Body of pancreas (tissue), 4 donors: Measurements from ENCODE around the gene KNDC1. TPM values are rescaled to one million over a fixed set of nuclear protein-coding genes. Genes with fewer than 3 reads are reported as not detected.

Experiments used
- ATAC-seq: fragments of 150-250 bp; one replicate; pipeline ENCODE4 v1.9.1; 2016
- DNase-seq, 4 donors: peaks; one replicate each; pipeline ENCODE4 v3.0.0-alpha.2; 2019
- H3K27ac ChIP-seq, 4 donors: fragments of 200-600 bp; sonication (generic); 1 replicate in 3 of 4; 2 replicates in 1 of 4; pipeline versions ENCODE4 v1.5.1 to v1.6.1; 2016 to 2019; ENCODE audit warnings: mild to moderate bottlenecking in 1 of 4, mixed read lengths in 1 of 4, moderate library complexity in 1 of 4
- H3K27me3 ChIP-seq, 2 donors: fragments of 200-600 bp; sonication (generic); one replicate each; pipeline ENCODE4 v1.6.0; 2016; ENCODE audit warnings: mild to moderate bottlenecking in 1 of 2
- H3K36me3 ChIP-seq, 2 donors: fragments of 200-600 bp; sonication (generic); replicated peaks in 1 of 2; 2 replicates each; pipeline ENCODE4 v1.5.1; 2016; ENCODE audit warnings: low read depth in 2 of 2; ENCODE audit not compliant: insufficient read depth in 1 of 2
- H3K4me1 ChIP-seq: fragments of 200-600 bp; sonication (generic); one replicate; pipeline ENCODE4 v1.6.0; 2016
- H3K4me3 ChIP-seq, 2 donors: fragments of 200-600 bp; sonication (generic); 1 replicate in 1 of 2; 2 replicates in 1 of 2; pipeline ENCODE4 v1.5.1; 2016 to 2019
- H3K9me3 ChIP-seq, 3 donors: fragments of 200-600 bp; sonication (generic); 1 replicate in 2 of 3; 2 replicates in 1 of 3; pipeline ENCODE4 v1.5.1; 2016
- POLR2A ChIP-seq, 3 donors: fragments of 450-650 bp; IDR thresholded peaks; one replicate each; pipeline ENCODE4 v1.6.1; 2016; ENCODE audit warnings: antibody characterized with exemption in 3 of 3, mild to moderate bottlenecking in 2 of 3
- WGBS, 2 donors: methylation state at CpG; one replicate each; pipeline ENCODE4 v1.1.5; 2017; 5-methylcytosine and 5-hydroxymethylcytosine counted together
- intact Hi-C: fragments of 100-400 bp; cut with DNase I; formaldehyde crosslinking; loops from one replicate; pipeline ENCODE4 v1.15.1; 2023
- total RNA-seq, 2 donors: library from RNA; depleted of rRNA; stranded (reverse); fragments of >200 nt; gene quantifications; one replicate each; pipeline ENCODE4 v1.1.0, GENCODE V29; 2016
- TF ChIP-seq, protein P1 (sequence below), 7 experiments: fragments of 450-650 bp in 4 of 7; fragments of 200-600 bp in 3 of 7; sonication (generic) in 3 of 7; IDR thresholded peaks; one replicate each; pipeline ENCODE4 v1.5.1; 2016 to 2019; ENCODE audit warnings: antibody characterized with exemption in 7 of 7

KNDC1 gene
- total RNA-seq, 2 donors from 2014 or later = 0.52 to 3.3 TPM

DNA sequence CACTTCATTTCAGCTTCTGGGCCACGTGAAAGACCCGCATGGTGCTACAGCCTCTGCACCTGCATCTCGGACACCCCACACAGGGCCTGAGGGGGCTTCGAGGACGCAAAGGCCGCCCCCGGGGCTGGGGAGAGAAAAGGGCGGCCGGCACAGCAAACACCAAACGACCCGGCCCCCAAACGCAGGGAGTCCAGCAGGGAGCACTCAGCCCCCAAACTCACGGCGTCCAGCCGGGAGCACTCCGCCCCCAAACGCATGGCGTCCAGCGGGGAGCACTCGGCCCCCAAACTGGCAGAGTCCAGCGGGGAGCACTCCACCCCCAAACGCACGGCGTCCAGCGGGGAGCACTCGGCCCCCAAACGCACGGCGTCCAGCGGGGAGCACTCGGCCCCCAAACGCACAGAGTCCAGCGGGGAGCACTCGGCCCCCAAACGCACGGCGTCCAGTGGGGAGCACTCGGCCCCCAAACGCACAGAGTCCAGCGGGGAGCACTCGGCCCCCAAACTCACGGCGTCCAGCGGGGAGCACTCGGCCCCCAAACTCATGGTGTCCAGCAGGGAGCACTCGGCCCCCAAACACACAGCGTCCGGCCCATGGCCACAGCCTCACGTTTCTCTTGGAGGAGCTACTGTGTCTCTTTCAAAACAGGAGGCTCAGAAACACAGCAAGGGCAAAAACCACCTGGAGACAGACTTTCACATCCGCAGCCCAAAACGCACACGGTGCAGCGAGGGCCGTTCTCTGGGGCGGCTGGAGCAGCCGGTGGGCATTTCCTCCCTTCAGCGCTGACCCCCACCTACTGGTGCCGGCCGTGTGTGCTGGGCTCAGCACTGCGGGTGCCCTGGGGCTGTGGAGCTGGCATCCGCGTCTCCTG is 43.0 kb downstream of the KNDC1 start:
- Histone ChIP-seq H3K4me1 (no peaks in the 10 kb centered on the region), H3K9me3 (no peaks in the 10 kb centered on the region), H3K4me3 (no peak overlapping the region), H3K27ac (no peak overlapping the region), H3K27me3 (no peaks in the 10 kb centered on the region), H3K36me3 (no peaks in the 10 kb centered on the region)
- 65% methylated on average over 62 of the region's 62 CpGs; no CpG with 5 or more reads in 1 of the 2 donors for WGBS, 2 donors
- DNase-seq = no peak
- intact Hi-C loops = no loop called here
- TF ChIP-seq POLR2A (IDR thresholded peaks at IDR 0.05) = no peak
- TF ChIP-seq, protein P1, sequence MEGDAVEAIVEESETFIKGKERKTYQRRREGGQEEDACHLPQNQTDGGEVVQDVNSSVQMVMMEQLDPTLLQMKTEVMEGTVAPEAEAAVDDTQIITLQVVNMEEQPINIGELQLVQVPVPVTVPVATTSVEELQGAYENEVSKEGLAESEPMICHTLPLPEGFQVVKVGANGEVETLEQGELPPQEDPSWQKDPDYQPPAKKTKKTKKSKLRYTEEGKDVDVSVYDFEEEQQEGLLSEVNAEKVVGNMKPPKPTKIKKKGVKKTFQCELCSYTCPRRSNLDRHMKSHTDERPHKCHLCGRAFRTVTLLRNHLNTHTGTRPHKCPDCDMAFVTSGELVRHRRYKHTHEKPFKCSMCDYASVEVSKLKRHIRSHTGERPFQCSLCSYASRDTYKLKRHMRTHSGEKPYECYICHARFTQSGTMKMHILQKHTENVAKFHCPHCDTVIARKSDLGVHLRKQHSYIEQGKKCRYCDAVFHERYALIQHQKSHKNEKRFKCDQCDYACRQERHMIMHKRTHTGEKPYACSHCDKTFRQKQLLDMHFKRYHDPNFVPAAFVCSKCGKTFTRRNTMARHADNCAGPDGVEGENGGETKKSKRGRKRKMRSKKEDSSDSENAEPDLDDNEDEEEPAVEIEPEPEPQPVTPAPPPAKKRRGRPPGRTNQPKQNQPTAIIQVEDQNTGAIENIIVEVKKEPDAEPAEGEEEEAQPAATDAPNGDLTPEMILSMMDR (IDR thresholded peaks at IDR 0.05) = no peak
- ATAC-seq = no peak

DNA sequence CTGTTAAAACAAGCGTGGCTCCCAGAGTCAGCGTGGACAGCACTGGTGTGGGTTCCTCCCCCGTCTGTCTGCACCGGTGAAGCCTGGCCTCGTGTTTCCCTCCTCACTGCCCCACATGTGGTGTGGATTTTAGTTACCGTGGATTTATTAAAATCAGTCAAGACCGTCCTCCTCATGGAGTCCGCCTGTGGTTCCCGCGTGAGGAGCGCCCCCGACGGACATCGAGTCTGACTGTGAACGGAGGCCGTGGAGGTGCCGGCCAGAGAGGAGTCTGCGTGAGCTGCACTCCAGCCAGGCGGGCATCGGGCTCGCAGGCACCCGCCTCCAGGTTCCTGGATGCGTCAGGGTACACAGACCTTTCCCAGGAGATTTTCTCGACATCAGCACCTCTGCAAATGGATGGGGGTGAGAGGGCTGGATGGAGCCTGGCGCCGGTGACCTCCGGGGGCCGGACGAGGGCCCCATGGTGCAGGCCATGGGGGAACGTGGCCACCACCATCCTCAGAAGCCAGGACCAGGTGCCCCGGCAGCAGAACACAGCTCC is 43.7 kb downstream of the KNDC1 start:
- TF ChIP-seq POLR2A (IDR thresholded peaks at IDR 0.05) = no peak
- TF ChIP-seq, protein P1 (IDR thresholded peaks at IDR 0.05) = no peak
- ATAC-seq = no peak
- H3K27ac ChIP-seq = no peak overlapping the region
- intact Hi-C loops = no loop called here
- no peak for DNase-seq
- no peaks in the 10 kb centered on the region for H3K9me3 ChIP-seq
- H3K36me3 ChIP-seq = no peaks in the 10 kb centered on the region
- 67 to 82% methylated on average over 18 to 31 of the region's 31 CpGs for WGBS, 2 donors
- no peaks in the 10 kb centered on the region for H3K27me3 ChIP-seq
- no peak overlapping the region for H3K4me3 ChIP-seq
- no peaks in the 10 kb centered on the region for H3K4me1 ChIP-seq

DNA sequence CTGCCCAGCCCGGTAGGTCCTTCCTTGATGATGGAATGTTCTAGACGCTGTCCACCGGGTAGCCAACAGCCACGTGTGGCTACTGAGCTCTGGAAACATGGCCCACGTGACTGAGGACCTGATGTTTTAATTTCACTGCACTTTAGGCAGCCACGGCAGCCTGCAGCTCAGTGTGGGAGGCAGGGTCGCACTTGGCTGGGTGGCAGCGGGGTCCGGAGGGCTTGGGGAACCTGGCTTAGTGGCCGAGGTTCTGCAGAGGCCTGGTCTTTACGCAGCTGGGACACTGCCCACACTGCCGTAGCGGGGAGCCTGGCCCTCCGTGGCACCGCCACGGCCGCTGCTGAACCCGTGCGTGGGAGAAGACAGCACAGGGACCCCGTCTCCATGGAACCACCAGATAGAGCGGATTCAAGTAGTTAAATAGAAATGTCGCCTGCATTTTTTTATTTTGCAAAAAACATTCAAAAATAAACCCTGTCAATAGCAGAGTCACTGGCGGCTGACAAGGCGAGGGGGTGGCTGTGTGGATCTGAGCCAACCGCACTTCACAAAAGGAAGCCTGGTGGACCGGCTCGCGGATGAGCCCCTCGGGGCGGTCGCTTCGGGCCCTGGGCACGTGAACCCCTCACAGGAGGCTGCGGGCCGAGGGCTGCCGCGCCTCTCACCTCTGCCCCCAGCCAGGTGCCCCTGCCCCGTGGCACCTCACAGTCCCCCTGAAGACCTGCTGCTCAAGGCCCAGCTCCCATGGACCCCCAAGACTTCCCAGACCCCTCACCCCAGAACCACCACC is 44.4 kb downstream of the KNDC1 start:
- ATAC-seq = no peak
- Histone ChIP-seq H3K27me3 (no peaks in the 10 kb centered on the region), H3K36me3 (no peaks in the 10 kb centered on the region), H3K9me3 (no peaks in the 10 kb centered on the region), H3K4me3 (no peak overlapping the region), H3K4me1 (no peaks in the 10 kb centered on the region), H3K27ac (no peak overlapping the region)
- 79% methylated on average over 25 to 37 of the region's 38 CpGs for WGBS, 2 donors
- intact Hi-C loops = no loop called here
- no peak for DNase-seq
- no peak for TF ChIP-seq POLR2A (IDR thresholded peaks at IDR 0.05)
- TF ChIP-seq, protein P1 (IDR thresholded peaks at IDR 0.05) = no peak

DNA sequence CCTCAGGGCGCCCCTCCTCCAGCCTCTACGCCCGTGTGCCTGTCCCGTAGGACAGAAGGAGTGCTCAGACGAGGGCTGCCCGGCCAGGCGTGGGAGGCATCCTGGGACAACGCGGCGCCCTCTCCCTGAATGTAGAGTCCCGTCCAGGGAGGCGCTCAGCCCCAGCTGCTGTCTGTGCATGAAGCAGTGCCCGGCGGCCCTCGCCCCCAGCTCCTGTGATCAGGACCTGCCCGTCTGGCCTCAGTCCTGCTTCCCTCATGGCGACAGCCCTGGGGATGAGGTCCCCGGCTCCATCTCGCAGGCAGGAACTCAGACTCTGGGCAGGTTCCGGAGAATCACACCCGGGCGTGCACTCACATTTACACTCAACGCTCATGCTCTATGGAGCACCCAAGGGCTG is 45.1 kb downstream of the KNDC1 start:
- Histone ChIP-seq H3K27ac (no peak overlapping the region), H3K4me3 (no peak overlapping the region), H3K36me3 (no peaks in the 10 kb centered on the region), H3K9me3 (no peaks in the 10 kb centered on the region), H3K4me1 (no peaks in the 10 kb centered on the region), H3K27me3 (no peaks in the 10 kb centered on the region)
- 57 to 58% methylated on average over 4 to 20 of the region's 23 CpGs for WGBS, 2 donors
- ATAC-seq (no peak), DNase-seq (no peak)
- intact Hi-C loops = no loop called here
- no peak for TF ChIP-seq POLR2A (IDR thresholded peaks at IDR 0.05)
- TF ChIP-seq, protein P1 (IDR thresholded peaks at IDR 0.05) = no peak
